Sigmoid colon (tissue), 7 donors: ENCODE measurements around the gene HOMER2. TPM values are rescaled to one million over a fixed set of nuclear protein-coding genes. Genes with fewer than 3 reads are reported as not detected.

Experiments used
- DNase-seq: peaks from one replicate; pipeline ENCODE4 v3.0.0-alpha.2; 2019
- H3K27ac ChIP-seq, 4 donors: fragments of 200-600 bp; sonication (generic); one replicate each; pipeline ENCODE4 v1.5.1; 2016 to 2019; ENCODE audit warnings: mild to moderate bottlenecking in 1 of 4
- H3K27me3 ChIP-seq, 3 donors: fragments of 200-600 bp; sonication (generic); one replicate each; pipeline ENCODE4 v1.5.1; 2019; ENCODE audit warnings: mild to moderate bottlenecking in 1 of 3
- H3K36me3 ChIP-seq, 4 donors: fragments of 200-600 bp; sonication (generic); one replicate each; pipeline ENCODE4 v1.5.1; 2016 to 2019
- H3K4me1 ChIP-seq, 4 donors: fragments of 200-600 bp; sonication (generic); one replicate each; pipeline ENCODE4 v1.5.1; 2017 to 2019
- H3K4me3 ChIP-seq, 4 donors: fragments of 200-600 bp; sonication (generic); one replicate each; pipeline ENCODE4 v1.5.1; 2017 to 2019; ENCODE audit warnings: mild to moderate bottlenecking in 2 of 4, moderate library complexity in 1 of 4
- H3K9me3 ChIP-seq, 4 donors: fragments of 200-600 bp in 3 of 4; sonication (generic) in 3 of 4; one replicate each; pipeline versions ENCODE4 v1.5.1 to v1.6.1; 2013 to 2019
- CTCF ChIP-seq, 4 experiments: fragments of 450-650 bp in 3 of 4; fragments of 200-600 bp in 1 of 4; IDR thresholded peaks; one replicate each; pipeline ENCODE4 v1.5.1; 2016 to 2019; ENCODE audit warnings: antibody characterized with exemption in 4 of 4, mild to moderate bottlenecking in 3 of 4, moderate library complexity in 2 of 4
- EP300 ChIP-seq, 4 donors: sonication (generic); formaldehyde crosslinking; IDR thresholded peaks; one replicate each; pipeline ENCODE4 v1.6.1; 2017; ENCODE audit warnings: antibody characterized with exemption in 4 of 4
- POLR2A ChIP-seq, 2 donors: fragments of 450-650 bp; IDR thresholded peaks; one replicate each; pipeline ENCODE4 v1.6.1; 2016; ENCODE audit warnings: antibody characterized with exemption in 2 of 2, mild to moderate bottlenecking in 2 of 2, moderate library complexity in 2 of 2
- POLR2AphosphoS5 ChIP-seq, 4 donors: sonication (generic); formaldehyde crosslinking; IDR thresholded peaks; one replicate each; pipeline ENCODE4 v1.6.1; 2017; ENCODE audit warnings: antibody characterized with exemption in 4 of 4
- WGBS, 2 donors: extraction: QIAGEN DNeasy Blood & Tissue Kit; methylation state at CpG; one replicate each; pipeline ENCODE4 v1.1.7; 2013; 5-methylcytosine and 5-hydroxymethylcytosine counted together
- intact Hi-C: fragments of 100-400 bp; cut with DNase I; formaldehyde crosslinking; loops from one replicate; pipeline ENCODE4 v1.15.1; 2023
- polyA plus RNA-seq, 3 donors: library from polyadenylated mRNA; stranded (reverse); fragments of 200-250 nt; gene quantifications; one replicate each; pipeline ENCODE4 v1.2.3, GENCODE V29; 2013
- total RNA-seq, 4 donors: library from RNA; depleted of rRNA; stranded (reverse); fragments of >200 nt; gene quantifications; one replicate each; pipeline ENCODE4 v1.1.0, GENCODE V29; 2016
- donor health status: healthy with polysubstance abuse.
- donor health status: Bipolar disorder and iron deficiency.
- donor health status: healthy.

The HOMER2 gene
- total and polyA plus RNA-seq, 7 donors, result under 0.01 to 16.8 (median 7.1) TPM

- Histone ChIP-seq H3K27me3 (no peaks in the 10 kb centered on the region), H3K4me1 (no peaks in the 10 kb centered on the region), H3K9me3 (no peaks in the 10 kb centered on the region), H3K4me3 (no peak overlapping the region), H3K36me3 (no peaks in the 10 kb centered on the region), H3K27ac (no peak overlapping the region)
- 50 to 80% methylated on average over 1 of the region's 1 CpG for WGBS, 2 donors
- no peak for DNase-seq
- intact Hi-C loops, result no loop called here
- TF ChIP-seq EP300 (IDR thresholded peaks at IDR 0.05), result no peak
- no peak for TF ChIP-seq POLR2A (IDR thresholded peaks at IDR 0.05)
- TF ChIP-seq POLR2AphosphoS5 (IDR thresholded peaks at IDR 0.05), result no peak
- no peak for TF ChIP-seq CTCF (IDR thresholded peaks at IDR 0.05)
These were observed 150.0 kb downstream of the HOMER2 start for GRCh38 chr15:82802497-82802896.

GRCh38 chr15:82799183-82799841 lies 153.2 kb downstream of the HOMER2 start:
- intact Hi-C loops, result no loop called here
- H3K4me3 ChIP-seq, result no peak overlapping the region
- TF ChIP-seq POLR2A (IDR thresholded peaks at IDR 0.05) (no peak), EP300 (IDR thresholded peaks at IDR 0.05) (no peak), CTCF (IDR thresholded peaks at IDR 0.05) (no peak), POLR2AphosphoS5 (IDR thresholded peaks at IDR 0.05) (no peak)

More at GRCh38 chr15:82799183-82799841, 153.2 kb downstream of the HOMER2 start:
- Histone ChIP-seq H3K27ac (no peak overlapping the region), H3K4me1 (no peaks in the 10 kb centered on the region), H3K36me3 (no peaks in the 10 kb centered on the region), H3K27me3 (no peaks in the 10 kb centered on the region), H3K9me3 (no peaks in the 10 kb centered on the region)
- DNase-seq, result no peak
- WGBS, 2 donors, result 85% methylated on average over 7 of the region's 7 CpGs

Other genes starting within 250 kb of the HOMER2 start
- gene AP3B2, start 242.8 kb downstream of the HOMER2 start, total RNA-seq, result 1 to 10 TPM; 1.2 to 9.3 (median 3.4) TPM
- 1 to 10 TPM in 1 of 3 donors, under 1 TPM in 1, not detected in 1; 0.60 to 1.3 TPM for gene AP3B2, start 242.8 kb downstream of the HOMER2 start, polyA plus RNA-seq
- gene FSD2, start 146.7 kb downstream of the HOMER2 start, total RNA-seq, result not detected
- not detected for gene FSD2, start 146.7 kb downstream of the HOMER2 start, polyA plus RNA-seq
- 10 to 100 TPM in 1 of 4 donors, 1 to 10 TPM in 3; 7.6 to 10.5 (median 9.0) TPM for gene WHAMM, start 143.1 kb downstream of the HOMER2 start, total RNA-seq
- 1 to 10 TPM; 4.4 to 6.3 (median 4.8) TPM for gene WHAMM, start 143.1 kb downstream of the HOMER2 start, polyA plus RNA-seq
- 10 to 100 TPM; 10.8 to 21.8 (median 19.2) TPM for gene RAMAC, start 33.5 kb upstream of the HOMER2 start, total RNA-seq
- 10 to 100 TPM; 19.8 to 40.2 (median 23.4) TPM for gene RAMAC, start 33.5 kb upstream of the HOMER2 start, polyA plus RNA-seq
- 10 to 100 TPM in 3 of 4 donors, 1 to 10 TPM in 1; 9.1 to 14.6 (median 12.0) TPM for gene C15orf40, start 58.9 kb upstream of the HOMER2 start, total RNA-seq
- gene C15orf40, start 58.9 kb upstream of the HOMER2 start, polyA plus RNA-seq, result 10 to 100 TPM; 21.3 to 26.1 (median 23.4) TPM
- gene BTBD1, start 114.5 kb upstream of the HOMER2 start, total RNA-seq, result 10 to 100 TPM; 64.2 to 82.4 (median 71.3) TPM
- gene BTBD1, start 114.5 kb upstream of the HOMER2 start, polyA plus RNA-seq, result 10 to 100 TPM; 32.1 to 59.9 (median 39.0) TPM
- gene TM6SF1, start 154.9 kb upstream of the HOMER2 start, total RNA-seq, result 1 to 10 TPM; 2.6 to 7.5 (median 4.6) TPM
- 1 to 10 TPM; 1.2 to 3.7 (median 2.6) TPM for gene TM6SF1, start 154.9 kb upstream of the HOMER2 start, polyA plus RNA-seq